Ramos (cell line): ENCODE data around the gene LRRC8C.
"Not testable (repeated sequence)": the region's sequence is repeated elsewhere in the genome, so short reads cannot be mapped to it uniquely, and the experiment has no call there.

Source experiments
- in situ Hi-C: fragments of 300-500 bp; cut with MboI; formaldehyde crosslinking; loops from one replicate; pipeline ENCODE4 v1.14.3; 2022; ENCODE audit warnings: low sequenced_read_pairs; ENCODE audit not compliant: unreplicated experiment

Gene LRRC8C

GRCh38 chr1:89632657-89633247 is at the start of gene LRRC8C:
LRRC8C (plus strand) TSS chr1:89633120; CDS start chr1:89686474, 53,354 bp downstream.
- in situ Hi-C loops = loop anchor here (25.0 kb wide), 1 partner anchor 355 kb away; the partner anchor contains the start of gene ZNF326

- in situ Hi-C loops = no loop called here
Observed at GRCh38 chr1:89584211-89584610, 48.7 kb upstream of the LRRC8C start.

DNA sequence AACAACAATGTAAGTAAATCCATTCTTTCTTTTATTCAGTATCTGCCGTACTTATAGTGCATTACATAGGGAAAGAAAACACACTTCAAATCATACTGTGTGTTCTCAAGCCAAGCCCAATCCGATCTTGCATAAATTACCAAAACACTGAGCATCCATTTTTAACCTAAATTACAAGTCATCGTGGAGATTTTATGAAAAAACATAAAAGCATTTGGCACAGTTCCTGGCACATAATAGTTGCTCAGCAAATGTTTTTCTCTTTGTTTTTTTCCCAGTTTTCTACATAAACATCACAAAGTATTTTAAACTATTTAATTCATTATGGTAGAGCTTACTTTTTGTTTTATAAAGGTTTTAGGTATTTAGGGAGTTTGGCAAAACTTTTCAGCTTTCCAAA is 48.1 kb upstream of the LRRC8C start:
- in situ Hi-C loops = no loop called here

GRCh38 chr1:89587729-89588161 is 45.2 kb upstream of the LRRC8C start:
- in situ Hi-C loops = no loop called here

GRCh38 chr1:89588480-89588879 is 44.4 kb upstream of the LRRC8C start:
- in situ Hi-C loops = no loop called here

DNA sequence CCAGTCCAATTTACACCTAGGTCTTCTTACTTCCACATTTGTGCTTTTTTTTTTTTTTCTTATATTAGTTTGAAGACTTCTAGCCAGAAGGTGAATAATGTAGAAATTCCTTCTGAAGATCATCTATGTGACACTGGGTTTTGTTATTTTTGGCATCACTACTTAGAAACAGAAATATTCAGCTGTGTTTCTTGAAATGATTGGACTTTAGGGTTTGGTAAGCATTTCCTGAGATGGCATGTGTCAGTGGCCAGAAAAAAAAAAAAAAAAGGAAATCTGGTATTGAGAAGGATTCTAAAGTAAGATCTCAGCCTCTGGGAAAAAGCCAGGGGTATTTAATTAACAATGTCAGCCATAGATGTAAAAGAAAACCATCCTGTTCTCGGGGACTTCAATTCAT is 43.4 kb upstream of the LRRC8C start:
- in situ Hi-C loops = no loop called here

- in situ Hi-C loops = no loop called here
Observed at GRCh38 chr1:89590341-89591080, 42.4 kb upstream of the LRRC8C start.

DNA sequence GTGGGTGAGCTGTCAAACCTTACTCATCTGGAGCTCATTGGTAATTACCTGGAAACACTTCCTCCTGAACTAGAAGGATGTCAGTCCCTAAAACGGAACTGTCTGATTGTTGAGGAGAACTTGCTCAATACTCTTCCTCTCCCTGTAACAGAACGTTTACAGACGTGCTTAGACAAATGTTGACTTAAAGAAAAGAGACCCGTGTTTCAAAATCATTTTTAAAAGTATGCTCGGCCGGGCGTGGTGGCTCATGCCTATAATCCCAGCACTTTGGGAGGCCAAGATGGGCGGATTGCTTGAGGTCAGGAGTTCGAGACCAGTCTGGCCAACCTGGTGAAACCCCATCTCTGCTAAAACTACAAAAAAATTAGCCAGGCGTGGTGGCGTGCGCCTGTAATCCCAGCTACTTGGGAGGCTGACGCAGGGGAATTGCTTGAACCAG is 40.0 kb upstream of the LRRC8C start:
- in situ Hi-C loops = not testable (repeated sequence)

GRCh38 chr1:89594096-89594740 is 38.7 kb upstream of the LRRC8C start:
- in situ Hi-C loops = no loop called here

DNA sequence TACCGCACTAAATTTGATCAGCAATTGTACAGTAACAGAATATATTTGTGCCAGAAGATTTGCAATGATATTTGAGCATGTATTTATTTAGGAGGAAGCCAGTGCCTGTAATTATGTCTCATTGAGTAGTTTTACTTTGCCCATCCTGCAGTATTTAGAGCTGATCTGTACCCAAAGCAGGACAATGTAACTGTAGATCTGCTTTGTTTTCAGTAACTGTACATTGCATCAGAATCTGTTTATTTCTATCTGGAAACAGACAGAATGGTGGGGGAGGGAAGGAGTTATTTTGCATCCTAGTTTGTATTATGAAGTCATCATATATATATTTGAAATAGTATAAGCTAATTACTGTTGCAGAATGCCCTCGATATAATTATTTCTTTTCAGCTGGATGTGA is 36.2 kb upstream of the LRRC8C start:
- in situ Hi-C loops = no loop called here

DNA sequence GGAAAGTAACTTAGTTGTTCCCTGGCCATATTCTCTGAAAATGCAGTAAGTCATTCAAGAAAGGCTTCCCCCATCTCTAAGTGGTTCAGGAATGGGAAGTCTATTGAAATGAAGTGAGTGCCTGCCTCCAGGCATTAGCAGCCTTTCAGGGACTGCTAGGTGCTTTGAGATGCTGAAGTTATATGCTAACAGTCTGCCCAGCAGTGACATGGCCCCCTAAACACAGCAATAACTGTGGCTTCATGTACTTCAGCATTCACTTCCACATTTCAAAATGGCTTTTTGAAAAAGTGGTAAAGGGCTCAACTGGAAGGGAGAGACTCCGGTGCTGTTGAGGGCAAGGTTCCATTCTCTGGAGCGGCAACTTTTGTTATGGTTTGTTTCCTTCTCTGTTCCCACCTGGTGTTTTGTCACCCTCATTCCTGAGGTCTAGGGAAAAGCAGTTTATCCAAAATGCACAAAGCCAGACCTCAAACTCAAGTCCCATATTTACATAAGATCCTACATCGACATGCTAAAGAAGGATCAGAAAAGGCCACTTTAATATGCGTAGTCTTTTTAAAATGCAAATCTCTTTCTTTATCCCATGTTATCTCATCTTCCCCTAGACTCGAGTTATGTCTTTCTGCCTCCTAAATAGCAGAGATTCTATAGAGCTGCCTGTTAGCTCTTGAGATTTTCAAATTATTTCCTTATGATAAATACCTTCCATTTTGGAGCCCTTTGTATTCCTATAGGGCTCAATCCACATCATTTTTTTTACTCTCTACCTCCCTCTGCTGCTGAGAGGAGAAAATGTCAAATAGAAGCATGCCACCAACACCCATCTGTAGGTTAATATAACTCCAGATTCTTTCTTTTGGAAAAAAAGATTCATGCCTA is 34.2 kb upstream of the LRRC8C start:
- in situ Hi-C loops = no loop called here

- in situ Hi-C loops = no loop called here
Observed at GRCh38 chr1:89599332-89599630, 33.6 kb upstream of the LRRC8C start.

GRCh38 chr1:89600451-89601224 is 32.3 kb upstream of the LRRC8C start:
- in situ Hi-C loops = loop anchor here (5.0 kb wide), 1 partner anchor 123 kb away; no protein-coding TSS in a partner anchor

DNA sequence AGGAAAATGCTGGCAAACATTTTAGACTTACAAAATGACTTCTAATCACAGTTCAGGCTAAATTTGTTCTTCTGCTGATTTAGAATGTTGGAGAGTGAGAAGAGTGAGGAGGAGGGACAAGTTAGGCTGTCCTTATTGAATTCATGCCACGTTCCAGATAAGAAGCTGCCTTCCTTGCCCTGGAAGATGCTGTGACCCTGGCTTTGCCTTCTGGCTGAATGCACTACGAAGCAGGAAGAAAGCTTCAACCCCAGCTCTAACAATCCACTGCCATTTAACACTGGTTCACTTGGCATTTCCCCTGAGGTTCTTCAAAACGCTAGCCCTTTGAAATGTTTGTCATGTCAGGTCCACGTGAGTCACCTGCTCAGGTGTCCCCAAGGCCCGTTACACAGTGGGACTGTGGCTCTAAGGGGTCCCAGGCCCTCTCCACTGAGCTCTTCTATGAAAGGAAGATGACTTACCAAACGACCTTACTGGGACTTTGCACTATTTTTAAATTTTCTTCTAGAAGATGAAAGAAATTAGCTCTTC is 30.0 kb upstream of the LRRC8C start:
- in situ Hi-C loops = loop anchor here (5.0 kb wide), 1 partner anchor 126 kb away; no protein-coding TSS in a partner anchor

GRCh38 chr1:89603651-89604413 is 29.1 kb upstream of the LRRC8C start:
- in situ Hi-C loops = loop anchor here (5.0 kb wide), 1 partner anchor 127 kb away; no protein-coding TSS in a partner anchor

DNA sequence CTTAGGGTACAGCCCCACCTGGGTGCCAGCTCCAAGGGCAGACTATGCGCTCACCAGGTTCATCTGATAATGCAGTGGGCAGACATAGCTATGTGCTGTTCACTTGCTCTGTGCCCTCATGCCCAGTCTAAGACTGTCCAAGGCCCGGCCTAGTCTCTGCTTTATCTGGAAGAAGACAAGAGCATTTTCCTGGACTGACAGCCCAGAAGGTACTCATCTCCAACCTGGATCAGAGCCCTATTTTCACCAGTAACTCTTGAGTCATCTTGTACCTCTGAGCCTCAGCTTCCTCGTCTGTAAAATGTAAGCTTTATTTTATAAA is 28.5 kb upstream of the LRRC8C start:
- in situ Hi-C loops = loop anchor here (5.0 kb wide), 1 partner anchor 127 kb away; no protein-coding TSS in a partner anchor

DNA sequence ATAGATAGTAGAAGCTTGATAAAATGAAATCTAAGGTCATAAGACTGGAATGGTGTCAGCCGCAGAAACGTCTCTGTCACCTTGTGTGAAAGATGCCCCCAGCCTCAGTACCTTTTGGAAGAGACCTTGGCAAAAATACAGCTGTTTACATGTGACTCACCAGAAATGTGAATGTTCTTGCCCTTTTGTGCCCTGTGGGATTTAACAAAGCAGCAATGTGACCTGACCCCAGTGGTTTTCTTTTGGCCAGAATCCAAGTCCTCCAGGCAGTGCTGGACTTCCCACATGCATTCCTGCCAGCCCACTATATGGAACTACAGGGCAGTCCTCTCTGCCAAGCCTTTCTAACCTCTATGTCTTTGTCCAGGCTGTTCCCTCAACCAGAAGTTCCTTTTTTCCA is 27.2 kb upstream of the LRRC8C start:
- in situ Hi-C loops = no loop called here

DNA sequence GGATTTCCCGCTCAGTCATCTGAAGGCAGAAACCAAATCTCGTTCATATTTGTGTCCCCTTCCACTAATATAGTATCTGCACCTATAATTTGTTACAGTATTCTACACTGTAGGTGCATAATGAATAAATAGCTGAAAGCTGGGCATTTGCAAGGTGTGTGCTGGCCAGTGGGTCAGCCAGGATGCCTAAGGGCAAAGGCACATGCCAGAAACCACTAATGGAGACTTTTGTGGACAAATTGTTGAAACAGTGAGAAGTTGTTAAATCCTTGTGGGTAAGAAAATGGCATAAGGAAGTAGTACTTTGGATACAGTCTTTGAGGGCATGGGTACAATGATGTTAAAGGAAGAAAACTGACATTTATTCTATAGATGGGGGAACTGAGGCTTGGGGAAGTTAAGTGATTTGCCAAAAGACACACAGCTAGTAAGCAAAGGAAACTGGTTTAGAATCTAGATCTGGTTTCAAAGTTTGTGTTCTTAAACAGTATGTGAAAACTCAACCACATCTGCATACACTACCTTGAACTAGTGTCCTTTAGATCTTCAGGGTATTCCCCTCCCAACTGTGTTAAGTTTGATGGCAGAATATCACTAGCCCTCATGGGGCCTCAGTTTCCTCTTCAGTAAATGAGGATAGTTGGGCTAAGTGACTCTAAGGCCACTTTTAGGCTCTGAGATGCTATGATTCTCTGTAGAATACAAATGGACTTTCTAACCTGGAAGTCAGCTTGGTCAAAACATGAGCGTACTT is 26.5 kb upstream of the LRRC8C start:
- in situ Hi-C loops = no loop called here
